Trophoblast cell (in vitro differentiated cells and primary cell): ENCODE results near the gene PLA2G4E.
A peak's percentile ranks its signal among the peaks of the same experiment; 100 is the strongest.

Source experiments
- DNase-seq, 2 donors: peaks; one replicate each; pipeline ENCODE4 v3.0.0-alpha.2; 2016
- H2AFZ ChIP-seq: 2 replicates; pipeline ENCODE4 v1.6.1; 2013; ENCODE audit warnings: low read length, moderate library complexity, mild to moderate bottlenecking; ENCODE audit not compliant: insufficient read depth, poor library complexity
- H2AK5ac ChIP-seq: 2 replicates; pipeline ENCODE4 v1.6.1; 2013; ENCODE audit warnings: mild to moderate bottlenecking, low read length
- H2BK120ac ChIP-seq: 2 replicates; pipeline ENCODE4 v1.6.1; 2013; ENCODE audit warnings: low read length, mild to moderate bottlenecking, moderate library complexity; ENCODE audit not compliant: insufficient read depth, poor library complexity
- H2BK12ac ChIP-seq: 2 replicates; pipeline ENCODE4 v1.6.1; 2013; ENCODE audit warnings: mild to moderate bottlenecking, low read length, moderate library complexity
- H2BK5ac ChIP-seq: 2 replicates; pipeline ENCODE4 v1.6.1; 2013; ENCODE audit warnings: low read length, low read depth, moderate library complexity, mild to moderate bottlenecking; ENCODE audit not compliant: poor library complexity
- H3K14ac ChIP-seq: 2 replicates; pipeline ENCODE4 v1.6.1; 2013; ENCODE audit warnings: mild to moderate bottlenecking, low read length
- H3K18ac ChIP-seq: 2 replicates; pipeline ENCODE4 v1.6.1; 2013; ENCODE audit warnings: mild to moderate bottlenecking, low read length
- H3K23ac ChIP-seq: 2 replicates; pipeline ENCODE4 v1.6.1; 2013; ENCODE audit warnings: low read length
- H3K27ac ChIP-seq: 2 replicates; pipeline ENCODE4 v1.5.1; 2013; ENCODE audit warnings: low read depth, mild to moderate bottlenecking, inconsistent platforms, low read length, moderate library complexity
- H3K27me3 ChIP-seq: 2 replicates; pipeline ENCODE4 v1.6.1; 2013; ENCODE audit warnings: inconsistent platforms, mild to moderate bottlenecking, low read length, moderate library complexity; ENCODE audit not compliant: insufficient read depth
- H3K36me3 ChIP-seq, 2 experiments: 1 replicate in 1 of 2; 2 replicates in 1 of 2; pipeline ENCODE4 v1.6.1; 2013; ENCODE audit warnings: low read length in 2 of 2, mild to moderate bottlenecking in 2 of 2, moderate library complexity in 1 of 2; ENCODE audit not compliant: insufficient read depth in 2 of 2, control insufficient read depth in 1 of 2
- H3K4ac ChIP-seq: 2 replicates; pipeline ENCODE4 v1.6.1; 2013; ENCODE audit warnings: low read depth, mild to moderate bottlenecking, low read length, moderate library complexity
- H3K4me1 ChIP-seq, 2 experiments: 1 replicate in 1 of 2; 2 replicates in 1 of 2; pipeline ENCODE4 v1.6.1; 2013; ENCODE audit warnings: low read length in 2 of 2, mild to moderate bottlenecking in 2 of 2, moderate library complexity in 1 of 2; ENCODE audit not compliant: insufficient read depth in 2 of 2, control insufficient read depth in 1 of 2
- H3K4me2 ChIP-seq: 2 replicates; pipeline ENCODE4 v1.6.1; 2013; ENCODE audit warnings: inconsistent platforms, mild to moderate bottlenecking, low read length, moderate library complexity
- H3K4me3 ChIP-seq: 2 replicates; pipeline ENCODE4 v1.5.1; 2013; ENCODE audit warnings: mild to moderate bottlenecking, low read depth, low read length, inconsistent platforms
- H3K79me1 ChIP-seq: one replicate; pipeline ENCODE4 v1.6.1; 2013; ENCODE audit warnings: low read length
- H3K79me2 ChIP-seq: 2 replicates; pipeline ENCODE4 v1.6.1; 2013; ENCODE audit warnings: low read length, mild to moderate bottlenecking; ENCODE audit not compliant: control insufficient read depth, insufficient read depth, poor library complexity
- H3K9ac ChIP-seq: 2 replicates; pipeline ENCODE4 v1.6.1; 2013; ENCODE audit warnings: mild to moderate bottlenecking, low read length
- H3K9me3 ChIP-seq: 2 replicates; pipeline ENCODE4 v1.6.1; 2013; ENCODE audit warnings: low read depth, mild to moderate bottlenecking, control low read depth, inconsistent platforms, low read length; ENCODE audit not compliant: insufficient read depth
- H4K12ac ChIP-seq: 2 replicates; pipeline ENCODE4 v1.6.1; 2013; ENCODE audit warnings: low read depth, mild to moderate bottlenecking, low read length, moderate library complexity
- H4K8ac ChIP-seq: 2 replicates; pipeline ENCODE4 v1.6.1; 2013; ENCODE audit warnings: low read depth, mild to moderate bottlenecking, low read length, moderate library complexity
- H4K91ac ChIP-seq: one replicate; pipeline ENCODE4 v1.6.1; 2013; ENCODE audit warnings: low read depth, mild to moderate bottlenecking, low read length, moderate library complexity
- WGBS: extraction: QIAGEN DNeasy Blood & Tissue Kit; methylation state at CpG from one replicate; pipeline ENCODE4 v1.1.7; 2013; ENCODE audit warnings: missing lambda C conversion rate; ENCODE audit not compliant: insufficient read length, insufficient coverage; ENCODE audit errors: extremely low coverage; 5-methylcytosine and 5-hydroxymethylcytosine counted together

Gene PLA2G4E

DNA sequence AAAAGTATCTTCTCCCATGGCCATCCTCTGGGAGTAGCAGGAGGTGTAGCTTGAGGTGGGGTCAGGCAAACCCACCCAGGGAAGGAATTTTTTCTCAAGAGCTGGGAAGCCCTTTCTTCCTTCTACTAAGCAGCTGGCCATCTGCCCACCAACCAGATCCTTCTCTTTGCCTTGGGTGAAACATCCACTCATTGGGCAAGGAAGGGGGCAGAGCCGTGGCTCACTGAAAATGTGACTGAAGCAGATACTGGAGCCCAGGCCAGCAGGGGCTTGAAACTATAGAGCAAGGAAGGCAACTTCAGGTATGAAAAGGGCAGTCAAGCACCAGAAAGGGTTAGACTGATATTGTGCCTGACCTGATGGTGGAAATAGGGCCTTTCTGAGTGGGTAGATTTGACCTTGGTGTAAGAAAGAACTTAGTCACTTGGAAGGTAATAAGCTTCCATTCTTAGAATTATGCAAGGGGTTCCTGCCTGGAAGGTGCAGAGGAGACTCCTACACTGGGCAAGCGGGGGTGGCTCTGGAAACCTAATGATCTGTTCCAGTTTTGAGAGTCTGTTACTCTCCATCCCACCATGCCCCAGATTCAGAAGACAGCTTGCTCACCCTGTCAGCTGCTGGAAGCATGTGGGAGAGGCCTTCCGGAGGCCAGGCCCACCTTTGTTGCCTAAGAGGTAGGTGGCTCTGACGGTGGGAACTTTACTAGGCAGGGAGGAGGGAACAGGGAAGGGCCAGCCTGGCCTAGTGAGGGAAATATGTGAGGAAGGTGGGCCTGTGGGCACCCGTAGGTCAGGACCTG, 22.0 kb upstream of the PLA2G4E start:
- H2BK5ac ChIP-seq, result no peak overlapping the region
- no peak overlapping the region for H2AK5ac ChIP-seq
- H3K14ac ChIP-seq, result no peak overlapping the region
- H4K91ac ChIP-seq, result no peak overlapping the region
- H3K4me1 ChIP-seq, result no peaks in the 10 kb centered on the region
- no peak overlapping the region for H3K23ac ChIP-seq
- no peak overlapping the region for H3K27ac ChIP-seq
- H3K27me3 ChIP-seq, result no peaks in the 10 kb centered on the region
- H2BK120ac ChIP-seq, result no peak overlapping the region
- H3K4me3 ChIP-seq, result no peak overlapping the region
- H2BK12ac ChIP-seq, result no peak overlapping the region
- DNase-seq, result peak; percentile 62 to 76
- H3K4me2 ChIP-seq, result no peak overlapping the region
- no peak overlapping the region for H3K9ac ChIP-seq
- no peak overlapping the region for H3K18ac ChIP-seq
- no peaks in the 10 kb centered on the region for H3K79me2 ChIP-seq
- no peaks in the 10 kb centered on the region for H3K9me3 ChIP-seq
- no peaks in the 10 kb centered on the region for H3K79me1 ChIP-seq
- H2AFZ ChIP-seq, result no peak overlapping the region
- WGBS, result no CpG with 5 or more reads among the region's 5 CpGs
- no peak overlapping the region for H4K8ac ChIP-seq
- H3K36me3 ChIP-seq, result no peaks in the 10 kb centered on the region
- no peak overlapping the region for H4K12ac ChIP-seq
- H3K4ac ChIP-seq, result no peak overlapping the region

DNA sequence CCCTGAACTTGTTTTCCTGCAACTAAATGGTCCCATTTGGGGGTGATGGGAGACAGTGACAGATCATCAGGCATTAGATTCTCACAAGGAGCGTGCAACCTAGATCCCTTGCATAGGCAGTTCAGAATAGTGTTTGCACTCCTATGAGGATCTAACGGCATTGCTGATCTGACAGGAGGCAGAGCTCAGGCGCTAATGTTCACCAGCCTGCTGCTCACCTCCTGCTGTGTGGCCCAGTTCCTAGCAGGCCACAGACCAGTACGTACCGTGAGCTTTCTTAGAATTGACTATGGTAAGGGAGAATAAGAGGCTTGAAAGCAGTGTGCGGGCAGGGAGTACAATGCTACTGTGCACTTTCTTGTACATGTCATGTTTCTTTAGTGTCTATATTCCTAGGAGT, 17.6 kb upstream of the PLA2G4E start:
- WGBS, result no CpG with 5 or more reads among the region's 6 CpGs
- Histone ChIP-seq H2AFZ (no peak overlapping the region), H4K12ac (no peak overlapping the region), H3K9ac (no peak overlapping the region), H3K36me3 (no peaks in the 10 kb centered on the region), H3K18ac (no peak overlapping the region), H2BK12ac (no peak overlapping the region), H3K4me2 (no peak overlapping the region), H3K23ac (no peak overlapping the region), H2BK5ac (no peak overlapping the region), H3K9me3 (no peaks in the 10 kb centered on the region), H3K27ac (no peak overlapping the region), H3K27me3 (no peaks in the 10 kb centered on the region), H3K14ac (no peak overlapping the region), H3K79me1 (no peaks in the 10 kb centered on the region), H3K79me2 (no peaks in the 10 kb centered on the region), H3K4me3 (no peak overlapping the region), H2AK5ac (no peak overlapping the region), H4K91ac (no peak overlapping the region), H4K8ac (no peak overlapping the region), H2BK120ac (no peak overlapping the region), H3K4me1 (no peaks in the 10 kb centered on the region), H3K4ac (no peak overlapping the region)
- no peak for DNase-seq

DNA sequence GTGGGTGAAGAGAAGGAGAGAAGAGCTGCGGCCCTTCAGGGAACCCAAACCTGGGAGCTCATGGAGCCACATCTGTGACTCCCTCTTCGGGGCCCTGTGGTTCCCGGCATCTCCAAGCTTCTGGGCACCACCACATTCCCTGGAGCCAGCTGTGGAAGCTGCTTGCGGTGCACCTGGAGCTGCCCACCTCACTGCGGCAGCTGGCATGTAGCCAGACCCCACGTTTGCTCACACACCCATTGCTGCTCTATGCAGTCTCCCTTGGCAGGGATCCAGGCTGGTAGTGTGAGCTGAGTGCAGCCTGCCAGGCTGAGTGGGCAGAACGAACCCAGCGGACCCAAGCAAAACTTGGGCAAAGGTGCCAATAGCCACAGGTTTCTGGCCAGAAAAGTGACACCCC, 16.8 kb upstream of the PLA2G4E start:
- H3K18ac ChIP-seq, result no peak overlapping the region
- no peak overlapping the region for H3K14ac ChIP-seq
- no peak overlapping the region for H4K12ac ChIP-seq
- no peak overlapping the region for H3K9ac ChIP-seq
- no peaks in the 10 kb centered on the region for H3K9me3 ChIP-seq
- no peak overlapping the region for H4K8ac ChIP-seq
- H3K27me3 ChIP-seq, result no peaks in the 10 kb centered on the region
- H3K4ac ChIP-seq, result no peak overlapping the region
- no peak overlapping the region for H2BK120ac ChIP-seq
- no peak overlapping the region for H3K4me2 ChIP-seq
- no peak overlapping the region for H2AK5ac ChIP-seq
- H2AFZ ChIP-seq, result no peak overlapping the region
- H3K4me1 ChIP-seq, result no peaks in the 10 kb centered on the region
- no peak overlapping the region for H2BK12ac ChIP-seq
- H3K79me1 ChIP-seq, result no peaks in the 10 kb centered on the region
- whole genome bisulfite sequencing, result no CpG with 5 or more reads among the region's 8 CpGs
- no peak for DNase-seq
- no peak overlapping the region for H3K4me3 ChIP-seq
- no peak overlapping the region for H4K91ac ChIP-seq
- H2BK5ac ChIP-seq, result no peak overlapping the region
- no peak overlapping the region for H3K23ac ChIP-seq
- H3K36me3 ChIP-seq, result no peaks in the 10 kb centered on the region
- H3K27ac ChIP-seq, result no peak overlapping the region
- no peaks in the 10 kb centered on the region for H3K79me2 ChIP-seq

DNA sequence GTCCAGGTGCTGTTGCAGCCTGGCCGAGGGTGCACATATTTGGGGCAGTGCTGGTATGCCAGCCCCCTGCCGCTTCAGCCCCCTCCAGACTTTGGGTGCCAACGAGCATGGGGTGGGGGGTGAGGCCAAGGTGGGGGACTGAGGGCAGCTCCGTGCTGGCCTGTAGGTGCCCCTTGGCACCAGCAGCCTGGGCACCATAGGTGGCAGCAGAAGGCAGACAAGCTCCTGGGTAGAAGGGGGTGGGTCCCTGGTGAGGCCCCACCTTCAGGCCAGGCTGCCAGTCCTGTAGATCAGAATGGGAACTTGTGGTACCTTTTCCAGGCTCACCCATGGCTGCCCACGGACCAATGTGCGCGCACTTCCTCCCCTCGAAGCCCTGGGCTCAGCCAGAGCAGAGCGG, 16.1 kb upstream of the PLA2G4E start:
- H3K4me1 ChIP-seq, result no peaks in the 10 kb centered on the region
- no peak overlapping the region for H3K27ac ChIP-seq
- H3K18ac ChIP-seq, result no peak overlapping the region
- no peak overlapping the region for H2AK5ac ChIP-seq
- H4K8ac ChIP-seq, result no peak overlapping the region
- H3K14ac ChIP-seq, result no peak overlapping the region
- H3K79me1 ChIP-seq, result no peaks in the 10 kb centered on the region
- H3K36me3 ChIP-seq, result no peaks in the 10 kb centered on the region
- H2BK5ac ChIP-seq, result no peak overlapping the region
- no peak overlapping the region for H3K9ac ChIP-seq
- no CpG with 5 or more reads among the region's 9 CpGs for WGBS
- H4K91ac ChIP-seq, result no peak overlapping the region
- peaks cover under 1% of the 10 kb centered on the region for H3K9me3 ChIP-seq
- no peak overlapping the region for H3K4me2 ChIP-seq
- no peak overlapping the region for H3K4ac ChIP-seq
- no peaks in the 10 kb centered on the region for H3K27me3 ChIP-seq
- no peaks in the 10 kb centered on the region for H3K79me2 ChIP-seq
- H4K12ac ChIP-seq, result no peak overlapping the region
- H3K23ac ChIP-seq, result no peak overlapping the region
- no peak overlapping the region for H2BK120ac ChIP-seq
- no peak overlapping the region for H2BK12ac ChIP-seq
- H2AFZ ChIP-seq, result no peak overlapping the region
- H3K4me3 ChIP-seq, result no peak overlapping the region
- DNase-seq, result no peak
